OCI-LY1 (cell line): ENCODE measurements around the gene HSFX3.

Source experiments
- EZH2 ChIP-seq: fragments of 200-600 bp; sonication (generic), shearing (Covaris generic); IDR thresholded peaks from 2 replicates; pipeline ENCODE4 v1.8.0; 2017; ENCODE audit warnings: borderline replicate concordance, mixed run types, mild to moderate bottlenecking, antibody characterized with exemption, low read length, moderate library complexity, mixed read lengths
- TF ChIP-seq, protein P1 (sequence below): fragments of 200-600 bp; sonication (generic), shearing (Covaris generic); IDR thresholded peaks from 2 replicates; pipeline ENCODE4 v1.5.1; 2017; ENCODE audit warnings: mild to moderate bottlenecking, antibody characterized with exemption, low read length, moderate library complexity, mixed read lengths

DNA sequence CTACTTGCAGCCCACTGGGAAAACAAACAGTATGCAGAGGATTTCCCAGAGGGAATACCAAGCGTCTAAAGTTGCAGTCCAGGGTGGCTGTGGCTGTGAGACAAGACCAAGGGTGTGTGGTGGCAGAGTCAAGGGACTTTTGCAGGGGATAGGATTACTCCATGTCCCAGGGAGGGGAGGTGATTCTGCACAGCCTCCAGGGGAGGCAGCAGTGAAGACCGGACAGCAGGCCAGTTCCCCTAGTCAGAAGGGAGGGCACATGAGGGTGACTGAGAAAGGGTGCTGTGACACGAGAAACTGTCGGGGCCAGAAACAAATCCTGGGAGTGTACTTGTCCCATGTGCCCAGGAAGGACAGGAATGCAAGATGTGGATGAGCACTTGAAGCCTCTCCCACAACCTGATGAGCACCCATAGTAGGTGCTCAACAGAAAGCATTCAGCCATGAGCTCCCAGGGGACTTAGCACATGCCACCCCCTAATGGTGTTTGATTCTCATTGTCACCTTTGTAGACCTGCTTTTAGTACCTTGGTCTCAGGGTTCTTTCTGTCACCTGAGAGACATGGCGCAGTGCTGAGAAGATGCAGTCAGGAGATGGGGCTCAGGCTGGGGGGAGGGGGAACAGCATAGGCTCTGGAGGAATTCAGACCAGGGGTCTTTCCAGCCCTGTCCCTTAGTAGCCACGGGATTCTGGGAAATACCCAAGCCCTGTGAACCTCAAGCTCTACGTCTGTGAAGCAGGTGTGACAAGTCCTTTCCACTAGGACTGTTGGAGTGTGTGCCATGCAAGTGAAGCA, 18.1 kb upstream of the HSFX3 start:
- TF ChIP-seq, protein P1, sequence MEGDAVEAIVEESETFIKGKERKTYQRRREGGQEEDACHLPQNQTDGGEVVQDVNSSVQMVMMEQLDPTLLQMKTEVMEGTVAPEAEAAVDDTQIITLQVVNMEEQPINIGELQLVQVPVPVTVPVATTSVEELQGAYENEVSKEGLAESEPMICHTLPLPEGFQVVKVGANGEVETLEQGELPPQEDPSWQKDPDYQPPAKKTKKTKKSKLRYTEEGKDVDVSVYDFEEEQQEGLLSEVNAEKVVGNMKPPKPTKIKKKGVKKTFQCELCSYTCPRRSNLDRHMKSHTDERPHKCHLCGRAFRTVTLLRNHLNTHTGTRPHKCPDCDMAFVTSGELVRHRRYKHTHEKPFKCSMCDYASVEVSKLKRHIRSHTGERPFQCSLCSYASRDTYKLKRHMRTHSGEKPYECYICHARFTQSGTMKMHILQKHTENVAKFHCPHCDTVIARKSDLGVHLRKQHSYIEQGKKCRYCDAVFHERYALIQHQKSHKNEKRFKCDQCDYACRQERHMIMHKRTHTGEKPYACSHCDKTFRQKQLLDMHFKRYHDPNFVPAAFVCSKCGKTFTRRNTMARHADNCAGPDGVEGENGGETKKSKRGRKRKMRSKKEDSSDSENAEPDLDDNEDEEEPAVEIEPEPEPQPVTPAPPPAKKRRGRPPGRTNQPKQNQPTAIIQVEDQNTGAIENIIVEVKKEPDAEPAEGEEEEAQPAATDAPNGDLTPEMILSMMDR: no peak
- no peak for TF ChIP-seq EZH2
